GM12864 (cell line): Measurements from ENCODE around the gene ELOVL1.

ENCODE experiments used
- DNase-seq: peaks from one replicate; pipeline ENCODE4 v3.0.0-alpha.2; 2011; ENCODE audit warnings: low read depth
- H3K4me3 ChIP-seq: 2 replicates; pipeline ENCODE4 v1.5.1; 2011; ENCODE audit warnings: mild to moderate bottlenecking, low read depth, low read length, control low read depth
- CTCF ChIP-seq: IDR thresholded peaks from 2 replicates; pipeline ENCODE4 v1.5.1; 2011; ENCODE audit warnings: low read depth, mild to moderate bottlenecking, moderate library complexity, low read length, control low read depth, inconsistent platforms; ENCODE audit errors: missing control alignments

ELOVL1 gene

DNA sequence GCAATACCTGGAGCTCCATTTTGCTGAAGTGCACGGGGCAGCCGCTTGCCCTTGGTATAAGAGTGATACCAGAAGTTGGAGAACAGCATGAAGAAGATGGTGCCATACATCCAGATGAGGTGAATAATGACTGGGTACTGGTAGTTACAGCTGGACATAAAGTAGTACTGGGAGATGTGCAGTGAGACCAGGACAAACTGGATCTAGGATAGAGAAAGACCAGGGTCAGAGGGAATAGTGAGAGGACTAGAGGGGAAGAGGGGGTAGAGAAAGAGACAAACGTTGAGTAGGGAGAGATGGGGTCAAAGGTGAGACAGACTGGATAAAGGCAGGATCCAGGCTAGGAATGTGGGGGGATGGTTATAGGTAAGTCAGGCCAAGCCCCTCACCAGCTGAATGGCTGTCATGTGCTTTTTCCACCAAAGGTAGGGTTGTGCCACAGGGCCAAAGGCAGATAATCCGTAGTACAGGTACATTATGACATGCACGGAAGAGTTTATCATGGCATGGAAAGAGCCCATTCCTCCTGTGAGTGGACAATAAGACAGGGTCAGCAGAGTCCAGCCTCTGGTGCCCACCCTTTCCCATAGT is 3.8 kb downstream of the ELOVL1 start:
- DNase-seq: no peak
- H3K4me3 ChIP-seq: no peak overlapping the region
- no peak for TF ChIP-seq CTCF

- TF ChIP-seq CTCF: no peak
- no peak for DNase-seq
- H3K4me3 ChIP-seq: no peak overlapping the region
Measured at GRCh38 chr1:43363283-43363934, 4.4 kb downstream of the ELOVL1 start.

GRCh38 chr1:43360616-43361015 is 7.2 kb downstream of the ELOVL1 start:
- H3K4me3 ChIP-seq: peak overlapping the region; percentile 88
- no peak for TF ChIP-seq CTCF
- no peak for DNase-seq

- no peak for TF ChIP-seq CTCF
- DNase-seq: no peak
- H3K4me3 ChIP-seq: peak overlapping the region; percentile 88
Measured at GRCh38 chr1:43359696-43360095, 8.1 kb downstream of the ELOVL1 start.

- peak within 1 kb of the TSS; percentile 88 for H3K4me3 ChIP-seq
- TF ChIP-seq CTCF: no peak
- DNase-seq: peak; percentile 89
Measured at GRCh38 chr1:43358746-43359693, 8.8 kb downstream of the ELOVL1 start, which contains the start of gene CDC20. TSS of gene CDC20 (plus strand) at chr1:43358981. CDS start at chr1:43359216, 235 bp downstream.

DNA sequence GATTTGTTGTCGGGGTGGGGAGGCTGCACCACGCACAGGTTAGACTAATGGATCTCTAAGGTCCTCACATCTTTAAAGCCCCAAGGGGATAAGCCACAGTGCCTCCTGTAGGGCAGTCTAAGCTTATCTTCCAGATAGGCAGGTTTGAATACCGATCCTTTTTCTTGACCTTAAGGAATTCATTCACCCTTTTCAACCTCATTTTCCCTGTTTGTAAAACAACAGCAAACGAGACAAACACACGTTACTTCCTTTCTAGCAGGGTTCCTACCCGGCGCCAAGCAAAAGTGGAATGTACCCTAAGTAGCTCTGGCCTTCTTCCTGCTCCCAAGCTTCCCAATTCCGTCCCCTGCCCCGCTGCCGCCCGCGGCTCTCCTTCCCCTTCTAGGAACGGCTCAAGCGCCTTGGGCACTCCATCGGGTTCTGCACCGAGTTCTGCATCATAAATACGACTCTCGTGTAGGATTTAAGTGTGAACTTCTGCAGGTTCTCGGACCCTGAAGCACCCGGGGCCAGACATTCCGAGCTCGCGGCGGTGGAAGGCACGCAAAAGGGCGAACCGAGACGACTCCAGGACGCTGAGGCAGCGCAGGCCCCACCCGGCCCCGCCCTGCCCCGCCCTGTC is 9.6 kb downstream of the ELOVL1 start:
- TF ChIP-seq CTCF: peak; percentile 61
- peak; percentile 30 for DNase-seq
- peak overlapping the region; percentile 62 for H3K4me3 ChIP-seq
